PC-3 (cell line): ENCODE data around the gene GATA3.

ENCODE experiments used
- EZH2 ChIP-seq: fragments of 300-600 bp; sonication (generic); IDR thresholded peaks from one replicate; pipeline ENCODE4 v1.6.1; 2017; ENCODE audit warnings: antibody characterized with exemption, mild to moderate bottlenecking, low read length; ENCODE audit not compliant: unreplicated experiment
- TF ChIP-seq, protein P1 (sequence below): fragments of 300-600 bp; sonication (generic); conservative IDR thresholded peaks from 2 replicates; pipeline ENCODE4 v1.5.1; 2017; ENCODE audit warnings: antibody characterized with exemption, low read depth, mild to moderate bottlenecking, low read length

DNA sequence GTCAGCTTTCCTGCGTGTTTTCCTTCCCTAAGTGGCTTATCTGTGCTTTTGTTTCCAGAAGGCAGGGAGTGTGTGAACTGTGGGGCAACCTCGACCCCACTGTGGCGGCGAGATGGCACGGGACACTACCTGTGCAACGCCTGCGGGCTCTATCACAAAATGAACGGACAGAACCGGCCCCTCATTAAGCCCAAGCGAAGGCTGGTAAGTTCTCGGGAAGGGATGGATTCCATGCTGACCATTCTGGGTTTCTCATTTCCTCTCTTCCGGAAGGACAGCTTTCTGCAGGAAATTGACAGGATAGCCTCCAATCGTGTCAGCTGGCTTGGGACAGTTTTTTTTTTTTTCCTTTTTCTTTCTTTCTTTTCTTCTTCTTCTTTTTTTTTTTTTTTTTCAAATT, 9.4 kb downstream of the GATA3 start:
- TF ChIP-seq EZH2 = no peak
- TF ChIP-seq, protein P1, sequence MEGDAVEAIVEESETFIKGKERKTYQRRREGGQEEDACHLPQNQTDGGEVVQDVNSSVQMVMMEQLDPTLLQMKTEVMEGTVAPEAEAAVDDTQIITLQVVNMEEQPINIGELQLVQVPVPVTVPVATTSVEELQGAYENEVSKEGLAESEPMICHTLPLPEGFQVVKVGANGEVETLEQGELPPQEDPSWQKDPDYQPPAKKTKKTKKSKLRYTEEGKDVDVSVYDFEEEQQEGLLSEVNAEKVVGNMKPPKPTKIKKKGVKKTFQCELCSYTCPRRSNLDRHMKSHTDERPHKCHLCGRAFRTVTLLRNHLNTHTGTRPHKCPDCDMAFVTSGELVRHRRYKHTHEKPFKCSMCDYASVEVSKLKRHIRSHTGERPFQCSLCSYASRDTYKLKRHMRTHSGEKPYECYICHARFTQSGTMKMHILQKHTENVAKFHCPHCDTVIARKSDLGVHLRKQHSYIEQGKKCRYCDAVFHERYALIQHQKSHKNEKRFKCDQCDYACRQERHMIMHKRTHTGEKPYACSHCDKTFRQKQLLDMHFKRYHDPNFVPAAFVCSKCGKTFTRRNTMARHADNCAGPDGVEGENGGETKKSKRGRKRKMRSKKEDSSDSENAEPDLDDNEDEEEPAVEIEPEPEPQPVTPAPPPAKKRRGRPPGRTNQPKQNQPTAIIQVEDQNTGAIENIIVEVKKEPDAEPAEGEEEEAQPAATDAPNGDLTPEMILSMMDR = no peak
